Caco-2 (cell line): Measurements from ENCODE around the gene IGDCC3. TPM values are rescaled to one million over a fixed set of nuclear protein-coding genes. Genes with fewer than 3 reads are reported as not detected.

Source experiments
- BruUV-seq: library from RNA; stranded (reverse); fragments of 400-500 nt; replicated peaks from 2 replicates; lab custom pipeline; 2021; lab: Mats Ljungman, UMichigan
- CTCF ChIA-PET: fragments of 300-600 bp; sonication (Branson Sonifier 250); formaldehyde crosslinking; loops from one replicate; lab custom pipeline; 2022; ENCODE audit warnings: antibody characterized with exemption; lab: Charles Lee
- POLR2A ChIA-PET: fragments of 300-600 bp; sonication (Branson Sonifier 250); formaldehyde crosslinking; loops from one replicate; lab custom pipeline; 2022; ENCODE audit warnings: antibody characterized with exemption; lab: Charles Lee
- DNase-seq, 2 experiments: peaks; one replicate each; pipeline versions ENCODE4 v3.0.0 to v3.0.0-alpha.2; 2020 to 2022
- H3K27me3 ChIP-seq: replicated peaks from 2 replicates; pipeline ENCODE4 v1.6.0; 2011; ENCODE audit warnings: low read length; ENCODE audit not compliant: control insufficient read depth, insufficient read depth
- H3K36me3 ChIP-seq: 2 replicates; pipeline ENCODE4 v1.5.1; 2011; ENCODE audit warnings: low read length; ENCODE audit not compliant: control insufficient read depth, insufficient read depth
- H3K4me1 ChIP-seq: fragments of 250-450 bp; sonication (Bioruptor Pico); 2 replicates; pipeline ENCODE4 v1.5.1; 2020; ENCODE audit warnings: mild to moderate bottlenecking
- H3K4me3 ChIP-seq: 2 replicates; pipeline ENCODE4 v1.5.1; 2011; ENCODE audit warnings: low read depth, mild to moderate bottlenecking, control low read depth, low read length
- H3K9me3 ChIP-seq: fragments of 250-450 bp; sonication (Bioruptor Pico); 2 replicates; pipeline ENCODE4 v1.5.1; 2020; ENCODE audit warnings: mild to moderate bottlenecking, moderate library complexity
- H3K27ac Mint-ChIP-seq: one replicate; pipeline ENCODE4 v1.8.0; 2022; ENCODE audit warnings: mixed read lengths; ENCODE audit not compliant: unreplicated experiment
- H3K27me3 Mint-ChIP-seq: one replicate; pipeline ENCODE4 v1.8.0; 2022; ENCODE audit warnings: mixed read lengths; ENCODE audit not compliant: insufficient read depth, unreplicated experiment
- H3K36me3 Mint-ChIP-seq: one replicate; pipeline ENCODE4 v1.8.0; 2022; ENCODE audit warnings: mild to moderate bottlenecking, mixed read lengths; ENCODE audit not compliant: insufficient read depth, unreplicated experiment
- H3K4me1 Mint-ChIP-seq: one replicate; pipeline ENCODE4 v1.8.0; 2022; ENCODE audit warnings: low read depth, mixed read lengths; ENCODE audit not compliant: unreplicated experiment
- H3K4me3 Mint-ChIP-seq: one replicate; pipeline ENCODE4 v1.8.0; 2022; ENCODE audit warnings: mild to moderate bottlenecking, moderate library complexity, mixed read lengths; ENCODE audit not compliant: unreplicated experiment
- H3K9me3 Mint-ChIP-seq: one replicate; pipeline ENCODE4 v1.8.0; 2022; ENCODE audit warnings: mixed read lengths; ENCODE audit not compliant: unreplicated experiment
- CTCF ChIP-seq, 2 experiments: fragments of 200-600 bp in 1 of 2; IDR thresholded peaks; 1 replicate in 1 of 2; 2 replicates in 1 of 2; pipeline versions ENCODE4 v1.5.1 to v1.8.0; 2011 to 2022; ENCODE audit warnings: antibody characterized with exemption in 1 of 2, control low read depth in 1 of 2, inconsistent platforms in 1 of 2, low read depth in 1 of 2, low read length in 1 of 2, mild to moderate bottlenecking in 1 of 2, moderate library complexity in 1 of 2; ENCODE audit not compliant: insufficient read depth in 1 of 2, severe bottlenecking in 1 of 2, unreplicated experiment in 1 of 2
- intact Hi-C: fragments of 100-400 bp; cut with micrococcal nuclease; formaldehyde crosslinking; loops from one replicate; pipeline ENCODE4 v1.10.0; 2022; ENCODE audit not compliant: unreplicated experiment
- total RNA-seq: library from RNA; stranded (reverse); gene quantifications from 2 replicates; pipeline ENCODE4 v1.2.3, GENCODE V29; 2022

IGDCC3 gene
- total RNA-seq, 1 experiment from 2014 or later, result 51.2 TPM

DNA sequence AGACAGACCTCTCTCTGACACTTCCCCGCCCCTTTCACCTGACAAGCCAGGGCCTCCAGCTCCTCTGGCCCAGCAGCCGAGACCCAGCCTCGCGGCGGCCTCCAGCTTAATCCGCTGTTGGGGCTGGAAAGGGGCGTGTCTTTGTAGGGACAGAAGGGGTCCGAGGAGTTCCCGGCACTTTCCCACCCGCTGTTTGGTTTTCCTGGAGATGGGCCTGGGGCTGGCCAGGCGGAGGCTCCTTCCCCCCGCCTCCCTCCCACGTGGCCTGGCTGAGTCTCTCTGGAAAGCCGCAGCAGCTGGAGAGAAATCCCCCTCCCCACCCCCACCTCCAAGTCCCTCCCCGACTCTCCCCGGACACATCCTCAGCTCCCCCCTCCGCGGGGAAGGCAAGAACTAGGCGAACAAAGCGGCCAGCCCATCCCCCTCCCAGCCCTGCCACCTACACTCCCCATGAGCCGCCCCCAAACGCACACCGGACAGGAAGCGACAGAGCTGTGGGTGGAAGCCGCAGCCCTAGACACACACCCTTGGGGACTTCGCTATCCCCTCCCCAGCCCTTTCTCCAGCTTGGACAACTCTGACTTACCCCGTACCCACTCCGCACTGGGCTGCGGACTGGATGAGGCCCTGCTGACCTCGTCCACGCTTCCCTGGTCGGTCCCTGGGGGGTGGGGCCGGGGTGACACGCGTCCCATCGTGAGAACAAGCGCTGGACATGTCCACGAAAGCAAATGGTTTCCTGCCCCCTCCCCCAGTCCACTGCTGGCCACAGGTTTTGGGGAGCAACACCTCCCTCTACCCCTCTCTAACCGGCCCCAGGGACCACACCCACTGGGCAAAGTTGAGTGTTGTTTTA is 43.8 kb upstream of the IGDCC3 start:
- no peaks in the 10 kb centered on the region for H3K36me3 Mint-ChIP-seq
- H3K27me3 Mint-ChIP-seq, result no peaks in the 10 kb centered on the region
- DNase-seq, result peak; percentile 36 to 56

GRCh38 chr15:65420975-65421359 is 43.2 kb upstream of the IGDCC3 start:
- intact Hi-C loops, result no loop called here
- ChIA-PET POLR2A (interaction anchor here (1.9 kb wide), 1 partner anchor 116 kb away, joined by 8 read pairs; the partner anchor contains the start of gene RNU5B-1), CTCF (interaction anchor here (1.1 to 3.8 kb wide), 2 partner anchors 14 to 20 kb away, joined by 6 to 22 read pairs; no protein-coding TSS in a partner anchor)
- Mint-ChIP-seq H3K4me3 (peak overlapping the region; percentile 83), H3K9me3 (no peaks in the 10 kb centered on the region), H3K4me1 (peaks cover 26% of the 10 kb centered on the region), H3K27me3 (no peaks in the 10 kb centered on the region), H3K36me3 (no peaks in the 10 kb centered on the region), H3K27ac (no peak overlapping the region)
- no TSS peak for BruUV-seq
- Histone ChIP-seq H3K9me3 (no peaks in the 10 kb centered on the region), H3K4me1 (peaks cover 19% of the 10 kb centered on the region), H3K27me3 (no peaks in the 10 kb centered on the region), H3K36me3 (no peaks in the 10 kb centered on the region), H3K4me3 (peak overlapping the region; percentile 84)
- no peak for TF ChIP-seq CTCF (IDR thresholded peaks at IDR 0.05; ENCODE audit: insufficient read depth in 1 of 2, low read depth in 1 of 2, low read length in 1 of 2, severe bottlenecking in 1 of 2, unreplicated experiment in 1 of 2)
- no peak for DNase-seq

More for the DNA sequence above, 43.8 kb upstream of the IGDCC3 start:
- peaks cover 26% of the 10 kb centered on the region for H3K4me1 Mint-ChIP-seq
- Histone ChIP-seq H3K4me1 (peaks cover 19% of the 10 kb centered on the region), H3K4me3 (peak overlapping the region; percentile 84), H3K9me3 (no peaks in the 10 kb centered on the region), H3K36me3 (no peaks in the 10 kb centered on the region), H3K27me3 (no peaks in the 10 kb centered on the region)
- intact Hi-C loops, result no loop called here
- TF ChIP-seq CTCF (IDR thresholded peaks at IDR 0.05; ENCODE audit: insufficient read depth in 1 of 2, low read depth in 1 of 2, low read length in 1 of 2, severe bottlenecking in 1 of 2, unreplicated experiment in 1 of 2), result no peak
- ChIA-PET POLR2A (interaction anchor here (0.6 to 1.9 kb wide), 2 partner anchors 117 to 327 kb away, joined by 6 to 8 read pairs; partner anchors contain the start of gene RNU5B-1), CTCF (interaction anchor here (0.6 to 3.8 kb wide), 4 partner anchors 13 to 247 kb away, joined by 5 to 22 read pairs (median 8); no protein-coding TSS in a partner anchor)
- no peaks in the 10 kb centered on the region for H3K9me3 Mint-ChIP-seq
- H3K4me3 Mint-ChIP-seq, result peak overlapping the region; percentile 83
- no TSS peak for BruUV-seq
- peak overlapping the region; percentile 48 for H3K27ac Mint-ChIP-seq

- Histone ChIP-seq H3K36me3 (no peaks in the 10 kb centered on the region), H3K4me1 (peaks cover 42% of the 10 kb centered on the region), H3K4me3 (no peak overlapping the region), H3K27me3 (no peaks in the 10 kb centered on the region), H3K9me3 (no peaks in the 10 kb centered on the region)
- intact Hi-C loops, result no loop called here
- H3K27ac Mint-ChIP-seq, result no peak overlapping the region
- H3K9me3 Mint-ChIP-seq, result no peaks in the 10 kb centered on the region
- BruUV-seq, result no TSS peak
- no peak overlapping the region for H3K4me3 Mint-ChIP-seq
- ChIA-PET CTCF (no interaction called here), POLR2A (no interaction called here)
- peaks cover 19% of the 10 kb centered on the region for H3K4me1 Mint-ChIP-seq
- H3K27me3 Mint-ChIP-seq, result no peaks in the 10 kb centered on the region
- no peak for DNase-seq
- no peak for TF ChIP-seq CTCF (IDR thresholded peaks at IDR 0.05; ENCODE audit: insufficient read depth in 1 of 2, low read depth in 1 of 2, low read length in 1 of 2, severe bottlenecking in 1 of 2, unreplicated experiment in 1 of 2)
- no peaks in the 10 kb centered on the region for H3K36me3 Mint-ChIP-seq
These were observed 40.8 kb upstream of the IGDCC3 start for GRCh38 chr15:65418596-65418995.
